Stimulated activated CD4-positive, alpha-beta T cell treated with anti-CD3 and anti-CD28 coated beads, Interleukin-1b, Interleukin-23, amount 100 ng/mL, for 4 hours (primary cell): ENCODE results near the gene MAP4K4.
"Not testable (repeated sequence)": the region's sequence is repeated elsewhere in the genome, so short reads cannot be mapped to it uniquely, and the experiment has no call there.

Source experiments
- DNase-seq, 2 donors: peaks; one replicate each; pipeline ENCODE4 v3.0.0-alpha.2; 2020; ENCODE audit warnings: low read depth in 2 of 2

The MAP4K4 gene

DNA sequence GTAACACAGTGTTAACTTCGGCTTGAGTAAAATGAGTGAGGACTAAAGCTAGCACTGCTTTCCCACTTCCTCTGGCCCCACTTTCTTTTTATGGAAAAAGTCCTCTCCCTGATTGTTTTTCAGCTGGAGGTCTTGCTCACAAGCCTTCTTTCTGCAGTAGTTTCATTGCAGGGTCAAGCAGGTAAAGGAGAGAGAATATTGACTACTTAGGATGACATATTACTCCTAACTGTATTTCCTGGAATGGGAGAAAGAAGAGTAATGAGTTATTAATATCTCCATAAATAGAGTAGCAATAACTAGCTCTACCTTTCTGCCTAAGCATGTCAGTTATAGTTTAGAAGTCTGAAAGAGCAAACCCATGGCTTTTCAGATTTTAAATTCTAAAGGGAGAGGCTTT lies 45.0 kb downstream of the MAP4K4 start:
- no peak for DNase-seq

DNA sequence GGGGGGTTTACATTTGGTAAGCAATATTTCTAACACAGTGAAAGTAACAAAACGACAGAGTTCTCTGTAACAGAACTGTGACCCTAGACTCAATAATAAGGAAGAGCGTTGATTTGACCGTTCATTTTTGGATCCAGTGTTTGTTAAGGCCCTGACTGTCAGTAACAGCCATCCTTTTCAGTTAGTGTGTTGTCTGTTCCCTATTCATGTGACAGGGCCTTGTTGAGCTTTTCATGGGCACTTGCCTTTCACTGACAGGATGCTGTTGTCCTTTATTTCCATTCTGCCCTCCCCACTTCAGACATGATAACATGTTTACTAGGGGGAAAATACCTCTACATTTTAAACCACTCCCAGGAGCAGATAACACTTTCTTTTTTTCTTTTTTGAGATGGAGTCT lies 45.8 kb downstream of the MAP4K4 start:
- DNase-seq, result no peak

DNA sequence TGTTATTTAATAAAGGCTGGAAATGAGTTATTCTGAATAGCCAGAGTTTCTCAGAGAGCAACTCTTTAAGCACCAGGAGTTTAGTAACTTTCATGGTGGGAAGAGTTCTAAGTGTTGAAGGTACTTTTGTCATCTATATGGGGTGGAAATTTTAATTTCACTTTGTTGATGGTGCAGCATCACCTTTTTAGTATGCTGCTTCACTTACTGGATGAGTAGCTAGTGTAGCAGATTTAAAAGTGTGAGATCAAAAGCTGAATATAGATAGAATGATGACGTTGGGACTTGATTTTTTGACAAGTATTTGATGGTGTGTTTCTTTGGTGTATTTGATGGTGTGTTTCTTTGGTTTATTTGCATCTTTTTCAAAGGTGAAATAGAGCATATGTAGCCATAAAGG lies 47.3 kb downstream of the MAP4K4 start:
- no peak for DNase-seq

DNA sequence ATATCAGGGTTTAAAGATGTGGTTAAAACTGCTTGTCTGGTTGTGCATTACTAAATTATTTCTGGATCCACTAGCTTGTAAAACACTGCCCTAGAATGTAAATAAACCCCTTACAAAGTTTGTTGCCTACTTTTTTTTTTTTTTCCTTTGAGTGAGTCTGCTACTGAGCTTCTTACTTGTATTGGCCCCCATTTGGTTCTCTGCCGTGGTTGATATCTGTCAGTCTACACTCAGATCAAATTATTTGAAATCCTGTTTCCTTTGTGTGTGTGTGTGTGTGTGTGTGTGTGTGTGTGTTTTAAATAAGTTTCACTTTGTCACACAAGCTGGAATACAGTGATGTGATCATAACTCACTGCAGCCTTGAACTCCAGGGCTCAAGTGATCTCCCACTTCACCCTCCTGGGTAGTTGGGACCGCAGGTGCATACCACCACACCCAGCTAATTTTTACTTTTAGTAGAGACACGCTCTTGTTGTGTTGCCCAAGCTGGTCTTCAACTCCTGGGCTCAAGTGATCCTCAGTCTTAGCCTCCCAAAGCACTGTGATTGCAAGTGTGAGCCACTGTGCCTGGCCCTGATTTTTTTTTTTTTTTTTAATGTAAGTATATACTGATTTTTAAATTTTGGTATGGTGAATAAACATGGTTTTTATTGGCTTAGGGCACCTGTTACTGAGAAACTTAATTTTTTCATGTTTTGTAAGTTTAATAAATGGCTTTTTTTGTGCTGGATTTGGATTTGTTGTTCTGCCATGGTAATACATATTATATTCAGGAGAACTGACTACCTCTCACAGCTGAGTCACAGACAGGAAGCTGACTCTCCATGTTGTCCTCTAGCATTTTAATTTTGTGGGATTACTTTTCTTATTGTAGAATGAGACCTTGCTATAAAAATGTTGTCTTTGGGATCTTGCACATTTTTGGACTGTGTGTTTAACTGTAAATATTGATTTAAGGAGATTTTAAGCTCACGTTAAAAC lies 48.5 kb downstream of the MAP4K4 start:
- DNase-seq, result no peak

DNA sequence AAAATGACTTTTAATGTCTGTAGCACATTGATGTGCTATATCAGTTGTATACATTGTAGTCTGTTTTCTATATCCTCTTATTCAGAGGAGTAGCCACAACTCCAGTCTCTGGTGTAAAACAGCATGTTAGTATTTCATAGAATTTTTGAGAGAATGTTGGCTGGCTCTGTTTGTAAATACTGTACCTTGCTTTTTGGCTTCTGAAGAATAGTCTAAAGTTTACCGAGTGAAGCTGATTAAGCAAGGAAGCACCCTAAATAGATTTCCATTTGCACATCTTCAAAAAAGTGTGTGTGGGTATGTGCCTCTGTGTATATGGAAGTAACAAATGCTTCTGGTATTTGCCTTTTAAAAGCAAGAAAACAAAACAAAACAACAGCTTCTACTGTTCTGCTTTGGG lies 50.5 kb downstream of the MAP4K4 start:
- DNase-seq, result no peak

DNA sequence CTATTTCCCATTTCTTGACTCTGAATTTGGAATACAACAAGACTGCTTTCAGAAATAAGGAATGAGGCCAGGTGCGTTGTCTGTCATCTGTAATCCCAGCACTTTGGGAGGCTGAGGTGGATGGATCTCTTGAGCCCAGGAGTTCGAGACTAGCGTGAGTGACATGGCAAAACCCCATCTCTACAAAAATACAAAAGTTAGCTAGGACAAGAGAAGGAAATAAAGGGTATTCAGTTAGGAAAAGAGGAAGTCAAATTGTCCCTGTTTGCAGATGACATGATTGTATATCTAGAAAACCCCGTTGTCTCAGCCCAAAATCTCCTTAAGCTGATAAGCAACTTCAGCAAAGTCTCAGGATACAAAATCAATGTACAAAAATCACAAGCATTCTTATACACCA lies 51.0 kb downstream of the MAP4K4 start:
- not testable (repeated sequence) for DNase-seq

DNA sequence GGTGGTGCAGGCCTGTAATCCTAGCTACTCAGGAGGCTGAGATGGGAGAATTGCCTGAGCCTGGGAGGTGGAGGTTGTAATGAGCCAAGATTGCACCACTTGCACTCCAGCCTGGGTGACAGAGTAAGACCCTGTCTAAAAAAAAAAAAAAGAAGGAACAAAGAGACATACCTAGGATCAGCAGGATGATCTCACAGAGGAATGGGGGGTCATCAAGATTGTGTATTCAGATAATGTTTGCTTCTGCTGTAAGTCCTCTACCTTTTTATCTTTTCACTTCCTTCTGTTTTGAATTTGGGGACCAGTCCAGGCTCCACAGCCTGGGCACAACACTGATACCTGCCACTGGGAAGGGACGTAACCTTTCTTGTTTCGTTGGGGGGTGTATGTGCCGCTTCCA lies 53.2 kb downstream of the MAP4K4 start:
- no peak for DNase-seq

DNA sequence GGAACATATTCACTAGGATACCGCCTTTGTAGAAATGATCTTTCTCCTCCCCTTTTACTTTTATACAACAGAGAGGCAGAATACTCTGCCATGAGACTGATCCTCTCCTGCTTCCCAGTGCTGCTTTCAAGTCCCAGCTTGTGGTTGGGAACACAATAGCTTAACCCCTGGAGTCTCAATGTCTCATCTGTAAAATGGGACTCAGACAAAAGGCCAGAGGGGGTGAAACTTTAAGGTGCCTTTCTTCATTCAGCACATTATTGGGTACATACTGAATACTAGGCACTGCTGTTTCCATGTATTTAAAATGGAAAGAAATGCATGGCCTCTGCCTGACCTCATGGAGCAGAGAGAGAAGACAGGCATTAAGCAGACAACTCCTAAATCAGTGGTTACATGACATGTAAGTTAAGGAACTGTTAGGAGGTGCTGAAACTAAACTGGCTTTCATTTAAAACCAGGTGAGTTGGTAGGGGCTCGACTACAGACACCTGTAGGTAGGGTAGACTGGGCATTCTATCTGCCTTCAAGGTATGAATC lies 53.8 kb downstream of the MAP4K4 start:
- no peak for DNase-seq

DNA sequence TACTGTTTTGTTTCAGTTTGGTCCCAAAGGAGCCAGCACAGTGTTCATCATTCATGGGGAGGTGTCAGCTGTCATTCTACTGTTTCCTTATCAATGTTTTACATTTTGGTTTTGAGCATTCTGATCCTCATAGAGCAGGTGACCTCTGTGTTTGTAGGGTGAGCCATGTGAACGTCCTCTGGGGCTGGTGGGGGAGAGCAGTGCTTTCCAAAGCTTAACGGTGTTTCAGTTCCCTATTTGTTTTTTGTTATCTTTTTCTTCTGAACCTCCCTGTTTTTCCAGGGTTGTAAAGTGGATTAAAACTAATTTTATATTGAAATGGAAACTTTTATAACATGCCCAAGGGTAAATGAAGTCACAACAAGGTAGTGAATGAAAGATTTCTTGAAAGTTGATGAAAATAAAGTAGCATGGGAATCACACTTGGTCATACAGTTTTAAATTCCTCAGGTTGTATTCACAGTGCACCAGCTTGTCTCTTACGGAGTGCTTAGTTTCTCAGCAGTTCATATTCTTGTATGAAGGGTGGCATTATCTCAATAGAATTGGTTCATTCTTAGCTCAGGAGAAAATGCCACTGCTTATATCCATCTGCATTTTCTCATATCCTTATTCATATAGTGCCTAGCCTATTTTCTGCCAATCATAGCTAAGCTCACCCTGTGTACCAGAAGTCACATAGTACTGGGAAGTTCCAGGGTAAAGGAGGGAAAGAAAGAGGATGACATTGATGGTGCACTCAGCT lies 54.5 kb downstream of the MAP4K4 start:
- no peak for DNase-seq

DNA sequence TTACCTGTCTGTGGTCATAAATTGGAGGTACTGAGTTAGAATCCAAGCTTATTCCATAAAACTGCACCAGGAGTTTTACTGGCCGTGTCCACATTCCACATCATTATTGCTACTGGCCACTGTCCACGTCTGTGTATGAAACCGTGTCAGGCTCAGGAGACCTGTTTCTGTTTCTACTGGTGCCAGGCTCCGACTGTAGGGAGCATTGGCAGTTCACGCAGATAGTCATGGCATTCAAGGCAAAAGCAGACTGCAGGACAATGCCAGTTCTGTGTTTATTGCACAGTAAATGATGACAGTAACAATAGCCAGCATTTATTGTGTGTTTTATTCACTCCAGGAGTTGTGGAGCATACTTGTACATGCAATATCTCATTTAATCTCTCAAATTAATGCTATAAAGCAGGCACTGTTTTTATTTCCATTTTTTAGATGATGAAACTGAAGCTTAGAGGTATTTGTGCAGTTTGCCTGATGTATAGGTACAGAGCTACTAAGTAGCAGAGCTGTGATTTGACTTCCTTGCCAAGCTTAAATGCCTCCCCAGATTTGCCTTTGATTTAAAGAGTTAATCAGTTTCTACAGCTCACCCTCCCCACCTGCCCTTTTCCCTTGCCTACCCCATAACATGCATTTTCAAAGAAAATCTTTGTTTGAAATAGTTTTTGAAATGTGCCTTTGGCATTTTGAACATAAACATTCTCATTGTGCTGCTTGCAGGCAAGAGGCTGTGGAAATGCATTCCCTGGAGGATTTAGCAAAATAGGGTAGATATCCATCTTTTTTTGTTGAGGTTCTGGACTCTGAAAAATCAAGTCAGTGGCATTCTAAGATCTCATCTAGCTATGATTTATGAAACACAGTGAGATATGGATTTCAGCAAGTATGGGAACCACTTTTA lies 55.5 kb downstream of the MAP4K4 start:
- DNase-seq, result no peak

DNA sequence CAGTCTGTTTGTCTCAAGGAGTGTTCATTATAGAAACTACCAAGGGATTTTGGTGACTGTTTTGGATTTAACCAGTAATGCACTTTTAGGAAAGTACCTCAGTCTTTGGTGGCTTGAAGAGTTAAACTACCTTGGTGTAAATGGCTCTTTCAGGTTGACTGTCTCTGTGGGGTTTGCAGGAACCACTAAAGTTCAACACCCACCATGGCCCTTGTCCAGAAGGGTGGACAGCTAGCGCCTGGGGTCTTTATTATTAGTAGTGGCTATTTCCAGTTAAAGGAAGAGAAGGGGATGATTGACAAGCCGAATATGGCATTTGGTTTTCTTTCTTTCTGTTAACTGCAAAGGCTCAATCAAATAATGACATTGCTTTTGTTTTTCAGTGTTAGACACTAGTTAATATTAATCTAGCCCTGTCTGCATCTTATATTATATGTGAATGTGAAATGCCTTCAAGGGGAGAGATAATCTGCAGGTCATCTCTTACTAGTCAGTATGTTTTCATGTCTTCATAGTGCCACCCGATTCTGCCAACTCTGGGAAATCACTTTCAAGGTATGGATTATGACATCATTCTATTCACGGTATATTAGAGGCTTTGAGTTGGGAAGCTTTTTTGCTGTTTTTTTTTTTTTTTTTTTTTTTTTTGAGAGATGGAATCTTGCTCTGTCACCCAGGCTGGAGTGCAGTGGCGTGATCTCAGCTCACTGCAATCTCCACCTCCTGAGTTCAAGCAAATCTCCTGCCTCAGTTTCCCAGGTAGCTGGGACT lies 56.4 kb downstream of the MAP4K4 start:
- no peak for DNase-seq

DNA sequence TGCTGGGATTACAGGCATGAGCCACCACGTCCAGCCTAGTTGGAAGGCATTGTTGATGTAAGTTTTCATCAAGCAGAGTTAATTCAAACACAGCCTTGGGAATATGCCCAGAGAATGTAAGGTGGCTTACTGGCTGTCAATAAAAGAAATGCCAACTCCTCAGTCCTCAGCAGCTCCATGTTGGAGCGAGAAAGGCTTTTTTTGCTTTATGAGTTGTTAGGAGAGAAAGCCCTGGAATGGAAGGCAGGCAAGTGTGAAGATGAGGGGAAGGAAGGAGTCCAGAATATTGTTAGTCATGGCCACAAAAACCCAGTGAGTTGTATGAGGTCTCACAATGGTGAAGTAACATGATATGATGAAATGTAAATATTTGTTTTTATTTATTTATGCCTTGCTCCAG lies 57.1 kb downstream of the MAP4K4 start:
- DNase-seq, result no peak

DNA sequence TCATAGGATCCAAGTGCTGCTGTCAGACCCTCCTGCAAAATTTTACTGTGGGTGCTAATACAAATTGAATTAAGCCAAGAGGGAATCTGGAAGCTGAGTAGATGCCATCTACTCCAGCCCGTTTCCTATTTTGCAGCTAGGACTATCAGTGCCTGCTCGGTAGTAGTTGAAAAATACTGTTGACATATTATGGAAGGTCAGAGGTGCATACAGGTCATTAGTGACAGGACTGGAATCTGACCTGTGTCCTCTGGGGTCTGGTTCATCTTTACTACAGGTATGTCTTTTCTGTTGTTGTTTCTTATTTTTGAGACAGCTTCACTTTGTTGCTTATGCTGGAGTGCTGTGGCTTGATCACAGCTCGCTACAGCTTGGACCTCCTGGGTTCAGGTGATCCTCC lies 58.8 kb downstream of the MAP4K4 start:
- DNase-seq, result no peak

DNA sequence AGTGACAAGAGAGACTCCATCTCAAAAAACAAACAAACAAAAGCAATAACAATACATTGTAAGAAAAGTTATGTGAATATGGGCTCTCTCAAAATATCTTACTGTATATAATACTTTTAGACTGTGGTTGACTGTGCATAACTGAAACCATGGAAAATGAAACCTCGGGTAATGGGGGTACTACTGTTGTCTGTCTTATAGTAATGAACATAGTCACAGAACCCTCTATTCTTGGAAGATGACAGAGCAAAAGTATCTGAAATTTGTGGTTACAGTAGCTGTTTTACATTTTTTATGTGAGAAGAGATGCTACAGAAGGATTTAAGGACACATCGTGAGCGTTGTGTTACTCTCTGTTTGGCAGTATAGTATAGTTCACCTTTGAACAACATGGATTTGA lies 60.5 kb downstream of the MAP4K4 start:
- no peak for DNase-seq

DNA sequence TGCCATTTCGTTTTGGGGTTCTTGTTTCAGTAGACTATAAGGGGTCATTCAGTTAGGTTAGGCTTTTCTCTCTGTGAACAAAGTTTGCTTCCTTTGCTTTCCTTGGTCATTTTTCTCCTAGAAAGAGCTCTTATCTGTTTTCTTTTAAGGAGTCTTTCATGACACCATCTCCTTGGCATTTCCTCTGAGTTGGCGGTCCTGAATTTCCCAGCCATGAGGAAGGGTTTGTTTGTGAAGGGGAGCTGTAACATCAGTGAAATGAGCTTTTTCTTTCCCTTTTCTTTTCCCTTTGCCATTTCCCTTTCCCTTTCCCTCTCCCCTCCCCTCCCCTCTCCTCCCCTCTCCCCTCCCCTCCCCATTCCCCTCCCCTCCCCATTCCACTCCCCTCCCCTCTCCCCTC lies 61.7 kb downstream of the MAP4K4 start:
- DNase-seq, result no peak

DNA sequence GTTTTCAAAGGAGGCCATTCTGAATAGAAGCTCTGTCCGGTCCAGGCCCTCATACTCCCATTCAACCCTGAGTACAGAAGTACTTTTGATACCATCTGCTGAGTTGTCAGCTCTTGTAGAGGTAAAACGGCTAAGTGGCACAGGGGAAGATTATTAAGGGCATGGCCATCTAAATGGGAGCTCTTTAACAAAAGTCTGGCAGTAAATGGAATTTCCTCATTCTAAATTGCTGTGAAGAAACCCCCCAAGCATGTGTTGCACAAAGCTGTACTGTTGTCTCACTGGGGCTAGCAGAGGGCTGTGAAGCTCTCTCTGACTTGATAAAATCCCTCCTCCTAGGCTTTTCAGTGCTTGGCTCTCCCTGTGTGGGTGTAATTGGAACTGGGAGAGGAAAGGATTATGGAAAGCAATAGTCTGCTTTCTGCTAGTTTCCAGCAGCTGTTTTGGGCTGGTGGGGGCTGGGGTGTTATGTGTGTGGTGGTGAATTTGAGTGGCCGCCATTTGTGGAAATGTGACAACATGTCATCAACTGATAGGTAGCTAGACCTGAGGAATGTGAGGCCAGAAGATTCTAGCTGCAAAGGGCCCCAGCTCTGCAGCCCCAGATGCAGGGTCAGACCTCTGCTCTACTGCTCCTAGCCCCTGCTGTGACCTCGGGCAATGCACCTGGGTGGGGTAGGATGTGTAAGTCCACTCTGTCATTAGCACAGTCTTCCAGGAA lies 65.1 kb downstream of the MAP4K4 start:
- DNase-seq, result no peak

DNA sequence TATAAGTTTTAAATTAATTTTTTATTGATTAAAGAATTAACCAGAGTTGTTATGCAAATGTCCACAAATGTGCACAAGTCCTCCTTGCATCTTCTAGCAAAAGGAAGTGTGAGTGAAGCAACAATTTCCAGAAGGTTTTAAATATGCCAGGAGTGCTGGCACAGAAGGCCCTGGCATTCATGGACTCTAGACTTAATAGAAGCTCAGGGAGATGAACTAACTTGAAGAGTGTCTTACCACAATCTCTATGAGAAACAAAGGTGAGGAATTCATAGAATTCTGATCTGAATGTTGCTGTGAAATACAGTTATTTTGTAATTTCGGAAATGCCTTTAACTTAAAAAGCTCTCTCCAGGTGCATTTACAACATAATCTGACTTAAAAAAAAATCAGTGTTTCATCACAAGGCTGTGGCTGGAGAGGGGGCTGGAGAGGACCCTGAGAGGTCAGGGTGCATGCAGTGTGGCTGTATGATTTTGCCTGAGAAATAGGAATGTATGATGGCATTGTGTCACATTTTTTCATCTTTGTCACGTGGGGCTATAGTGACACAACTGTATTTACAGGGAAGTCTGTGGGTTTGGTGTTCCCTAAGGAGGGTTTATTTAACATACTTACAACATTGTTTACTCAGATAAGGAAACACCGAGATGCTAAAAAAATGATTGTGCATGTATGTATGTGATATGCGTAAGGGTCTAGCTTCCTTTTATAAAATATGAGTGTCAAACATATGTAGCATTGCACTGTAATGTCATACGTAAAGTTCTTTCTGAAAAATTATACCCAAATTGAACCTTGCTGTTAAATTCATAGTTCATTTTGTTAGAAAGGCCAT lies 66.2 kb downstream of the MAP4K4 start:
- DNase-seq, result no peak

DNA sequence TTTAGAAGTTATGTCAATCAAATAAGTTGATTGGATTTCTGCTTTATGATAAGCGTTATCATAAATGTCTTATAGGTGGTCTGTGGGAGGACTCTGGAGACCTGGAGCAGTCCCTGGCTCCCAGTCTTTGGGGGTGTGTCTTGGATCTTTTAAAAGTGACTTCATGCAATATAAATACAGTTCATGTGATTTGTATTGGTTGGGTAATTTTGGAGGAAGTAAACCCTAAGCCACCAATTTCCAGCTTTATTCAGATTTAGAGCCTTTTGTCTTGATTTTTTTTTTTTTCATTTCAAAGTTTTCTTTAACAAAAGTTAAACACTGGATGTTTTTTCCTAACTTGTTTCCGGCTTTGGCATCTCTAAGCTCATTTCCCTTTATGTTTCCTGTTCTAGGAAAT lies 68.8 kb downstream of the MAP4K4 start:
- no peak for DNase-seq
